ENCODE data around the gene CYGB. TPM values are rescaled to one million over a fixed set of nuclear protein-coding genes. Genes with fewer than 3 reads are reported as not detected.
"Not testable (repeated sequence)": the region's sequence is repeated elsewhere in the genome, so short reads cannot be mapped to it uniquely, and the experiment has no call there.

Gene CYGB
- total RNA-seq, 1 donor from 2014 or later = 34.2 TPM

DNA sequence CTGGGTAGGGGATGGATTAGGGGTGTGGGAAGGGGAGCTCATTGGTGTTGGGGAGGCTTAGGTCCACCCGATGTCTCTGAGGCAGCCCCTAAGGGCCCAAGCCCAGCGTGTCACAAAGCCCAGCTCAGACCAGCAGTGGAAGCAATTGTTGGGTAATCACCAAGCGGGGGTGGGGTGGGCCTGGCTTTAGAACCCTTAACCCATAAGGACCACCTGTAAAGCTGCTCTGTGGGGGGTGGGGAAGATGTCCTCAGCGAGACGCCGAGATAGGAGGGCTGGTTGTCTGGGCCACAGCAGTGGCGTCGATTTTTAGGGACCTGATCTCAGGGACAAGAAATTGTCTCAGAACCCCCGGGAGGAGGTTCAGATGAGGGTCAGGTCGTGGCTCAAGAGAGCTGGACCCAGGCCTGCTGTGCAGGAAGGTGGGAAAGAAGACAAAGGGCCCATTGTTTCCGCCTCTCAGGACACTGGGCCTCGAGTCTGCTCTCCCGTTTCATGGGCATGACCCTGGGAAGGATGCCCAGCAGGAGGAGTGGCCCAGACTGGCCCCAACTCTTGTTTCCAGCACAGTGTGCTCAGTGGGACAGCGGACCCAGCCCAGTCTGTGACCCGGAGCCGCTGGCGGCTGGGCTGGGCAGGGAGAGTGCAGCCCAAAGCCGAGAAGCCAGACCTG, 32.2 kb upstream of the CYGB start:
- DNase-seq = peak; percentile 71
- intact Hi-C loops (cut with DNase I) = no loop called here
- peak; percentile 68 for ATAC-seq (ENCODE audit: poor library complexity)

DNA sequence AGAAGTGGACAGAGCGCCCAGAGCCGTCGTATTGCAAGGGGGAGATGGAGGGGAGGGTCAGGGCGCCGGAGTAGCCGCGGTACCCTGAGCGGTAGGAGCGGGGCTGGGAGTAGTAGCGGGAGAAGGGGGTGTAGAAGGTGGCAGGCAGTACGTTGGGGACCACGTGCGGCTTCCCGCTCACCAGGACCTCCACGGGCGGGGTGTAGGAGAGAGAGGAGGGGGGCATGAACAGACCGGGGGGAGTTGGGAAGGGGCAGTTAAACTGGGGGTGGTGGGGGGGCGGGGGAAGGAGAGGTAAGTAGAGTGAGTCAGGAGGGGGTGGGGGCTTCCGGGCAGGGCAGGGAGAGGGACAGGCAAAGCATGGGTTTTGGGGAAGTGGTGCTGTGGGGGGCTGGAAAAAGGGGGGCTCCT, 31.3 kb upstream of the CYGB start:
- DNase-seq = no peak
- intact Hi-C loops (cut with DNase I) = no loop called here
- ATAC-seq (ENCODE audit: poor library complexity) = no peak

DNA sequence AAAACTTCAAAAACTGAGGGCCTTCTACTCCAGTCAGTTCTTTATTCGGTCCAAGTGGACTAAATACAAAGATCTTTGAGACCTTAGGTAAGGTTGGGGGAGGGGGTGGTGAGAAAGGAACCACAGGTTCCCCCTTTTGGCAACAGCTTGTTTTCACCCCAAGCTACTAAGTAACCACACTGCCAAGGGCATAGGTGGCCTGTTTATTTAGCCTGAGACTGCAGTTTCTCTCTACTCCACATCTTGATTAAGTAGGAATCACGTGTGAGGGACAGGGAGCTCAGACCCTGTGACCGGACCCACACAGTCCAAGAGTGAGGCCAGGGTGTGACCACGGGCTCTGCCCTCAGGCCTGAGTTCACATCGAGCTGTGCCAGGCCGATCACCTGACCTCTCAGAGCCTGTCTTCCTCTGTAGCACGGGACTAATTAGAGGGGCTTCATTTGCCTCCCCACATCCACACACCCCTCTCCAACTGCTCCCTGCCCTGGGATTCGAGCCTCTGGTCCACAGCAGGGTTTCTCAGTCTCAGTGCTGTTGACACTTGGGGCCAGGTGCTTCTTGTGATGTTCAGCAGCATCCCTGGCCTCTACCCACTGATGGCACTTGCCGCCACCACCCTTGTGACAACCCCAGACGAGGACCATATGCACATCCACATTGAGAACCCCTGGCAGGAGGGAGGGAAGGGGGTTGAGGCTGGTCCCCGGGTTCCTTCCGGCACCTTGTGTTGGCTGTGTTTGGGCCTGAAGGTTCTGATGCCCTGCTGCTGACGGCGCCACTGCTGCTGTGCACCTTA, 30.3 kb upstream of the CYGB start:
- DNase-seq (no peak), ATAC-seq (ENCODE audit: poor library complexity) (peak; percentile 26)
- intact Hi-C loops (cut with DNase I) = no loop called here

DNA sequence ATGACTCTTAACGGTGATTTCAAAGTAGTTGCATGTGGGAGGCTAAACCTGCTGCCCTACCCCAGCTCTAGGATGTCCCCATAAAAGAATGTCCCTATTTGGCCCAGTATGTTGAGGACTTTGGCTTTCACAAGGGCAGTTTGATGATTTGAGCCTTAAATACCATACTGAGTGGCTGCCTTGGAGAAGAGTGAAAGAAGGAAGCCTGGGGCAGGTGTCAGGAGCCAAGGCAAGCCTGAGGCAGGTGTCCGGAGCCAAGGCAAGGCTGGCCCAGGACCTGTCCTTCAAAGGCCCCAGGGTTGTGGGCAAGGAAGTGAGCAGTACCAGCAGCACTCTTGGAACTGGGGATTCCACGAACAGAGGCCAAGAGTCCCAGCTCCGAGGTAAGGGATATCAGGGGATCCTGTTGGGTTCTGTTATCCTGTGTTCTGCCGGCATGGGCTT, 29.5 kb upstream of the CYGB start:
- intact Hi-C loops (cut with DNase I) = no loop called here
- ATAC-seq (ENCODE audit: poor library complexity) (no peak), DNase-seq (no peak)

DNA sequence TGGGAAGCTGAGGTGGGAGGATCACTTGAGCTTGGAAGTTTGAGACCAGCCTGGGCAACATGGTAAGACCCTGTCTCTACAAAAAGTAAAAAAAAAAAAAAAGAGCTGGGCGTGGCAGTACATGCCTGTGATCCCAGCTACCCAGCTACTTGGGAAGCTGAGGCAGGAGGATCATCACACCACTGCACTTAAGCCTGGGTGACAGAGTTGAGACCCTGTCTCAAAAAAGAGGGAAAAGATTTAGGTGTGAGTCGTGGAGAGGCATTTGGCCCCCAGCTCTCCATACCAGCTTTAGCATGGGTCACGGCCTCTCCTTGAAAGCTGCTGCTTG, 29.1 kb upstream of the CYGB start:
- intact Hi-C loops (cut with DNase I) = no loop called here
- ATAC-seq (ENCODE audit: poor library complexity) (no peak), DNase-seq (no peak)

DNA sequence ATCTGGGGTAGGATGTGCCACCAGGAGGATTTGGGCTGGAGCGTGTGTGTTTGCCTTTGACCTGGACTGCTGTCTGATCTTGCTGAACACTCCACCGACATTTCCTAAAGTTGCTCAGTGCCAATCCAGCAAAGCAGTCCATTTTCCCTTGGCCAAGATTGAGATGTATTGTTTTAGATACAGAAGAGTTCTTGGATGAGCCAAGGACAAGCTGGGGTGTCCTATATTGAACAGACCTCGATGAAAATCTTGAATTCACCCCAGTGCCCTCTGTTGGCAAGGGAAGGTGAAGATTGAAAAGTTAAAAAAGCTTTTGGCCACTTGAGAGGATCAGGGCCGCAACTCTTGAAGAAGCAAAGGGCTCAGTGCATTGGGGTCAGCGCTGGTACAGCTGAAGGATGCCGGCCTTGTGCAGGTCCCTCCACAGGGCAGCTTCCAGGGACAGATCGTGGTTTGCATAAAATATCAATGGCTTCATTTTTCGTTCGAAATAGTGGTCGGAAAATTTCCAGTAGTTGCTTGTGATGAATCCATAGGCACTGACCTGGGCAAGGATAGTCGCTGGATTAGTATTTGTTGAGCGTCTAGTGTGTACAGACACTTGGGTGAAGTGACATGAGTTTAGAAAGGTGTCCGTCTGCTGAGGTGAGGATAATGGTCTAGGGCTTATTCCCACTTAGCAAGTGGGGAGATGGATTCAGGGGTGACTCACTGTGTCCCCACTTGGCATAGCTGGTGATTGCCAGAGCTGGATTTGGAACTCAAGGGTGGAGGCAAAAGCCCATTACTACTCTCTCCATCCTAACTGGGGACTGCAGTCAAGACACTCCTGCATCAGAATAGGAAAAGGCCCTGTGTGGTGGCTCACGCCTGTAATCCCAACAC, 28.5 kb upstream of the CYGB start:
- intact Hi-C loops (cut with DNase I) = no loop called here
- no peak for ATAC-seq (ENCODE audit: poor library complexity)
- DNase-seq = no peak

DNA sequence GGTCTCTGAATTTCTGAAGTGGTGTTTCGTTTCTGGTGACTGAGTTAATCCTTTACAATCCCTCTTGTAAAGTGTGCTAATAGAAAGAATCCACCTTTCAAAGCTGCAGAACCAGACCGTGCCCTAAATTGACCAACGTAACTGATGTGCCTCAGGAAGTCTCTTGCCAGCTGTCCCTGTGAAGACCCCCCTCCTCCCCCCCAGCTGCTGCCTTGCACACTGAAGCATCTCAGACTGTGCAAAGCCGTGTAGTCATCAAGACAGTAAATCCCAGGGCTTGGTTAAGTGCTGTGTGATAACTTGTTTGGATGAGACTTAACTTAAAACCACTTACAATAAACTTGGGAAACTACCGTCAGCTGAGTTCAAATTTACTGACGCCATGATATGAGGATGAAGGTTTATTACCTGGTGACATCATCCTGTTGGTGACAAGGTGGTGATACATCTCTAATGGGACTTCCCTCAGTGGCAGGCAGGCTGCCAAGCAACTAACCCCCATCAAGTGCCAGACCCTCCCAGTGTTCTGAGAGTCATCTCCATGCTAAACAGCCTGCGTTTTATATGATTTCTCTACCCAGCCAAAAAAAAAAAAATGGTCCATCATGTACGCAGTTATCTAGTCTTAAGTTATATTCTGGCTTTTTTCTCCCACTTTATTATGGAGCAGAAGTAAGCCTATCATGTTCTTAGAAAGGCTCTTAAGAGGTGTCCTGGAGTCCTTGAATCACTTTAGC, 27.6 kb upstream of the CYGB start:
- DNase-seq; ATAC-seq (ENCODE audit: poor library complexity); intact Hi-C loops (cut with DNase I): not testable (repeated sequence)

DNA sequence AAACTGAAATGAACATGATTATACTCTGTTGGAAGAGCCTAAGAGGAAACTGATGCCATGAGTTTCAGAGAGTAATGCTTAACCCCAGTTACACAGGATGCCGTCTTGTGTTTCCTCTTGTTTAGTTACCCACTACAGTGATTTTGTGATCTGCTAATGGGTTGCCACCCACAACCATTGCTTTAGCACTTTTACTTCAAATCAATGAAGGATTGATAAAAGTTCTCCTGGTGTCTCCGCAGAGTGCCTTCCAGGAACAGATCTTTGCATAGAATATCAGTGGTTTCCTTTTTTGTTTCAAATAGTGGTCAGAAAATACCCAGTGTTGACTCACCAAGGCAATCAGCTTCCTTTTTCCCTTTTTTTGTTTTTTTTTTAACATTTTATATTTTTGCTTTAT, 25.9 kb upstream of the CYGB start:
- DNase-seq; intact Hi-C loops (cut with DNase I); ATAC-seq (ENCODE audit: poor library complexity): not testable (repeated sequence)

DNA sequence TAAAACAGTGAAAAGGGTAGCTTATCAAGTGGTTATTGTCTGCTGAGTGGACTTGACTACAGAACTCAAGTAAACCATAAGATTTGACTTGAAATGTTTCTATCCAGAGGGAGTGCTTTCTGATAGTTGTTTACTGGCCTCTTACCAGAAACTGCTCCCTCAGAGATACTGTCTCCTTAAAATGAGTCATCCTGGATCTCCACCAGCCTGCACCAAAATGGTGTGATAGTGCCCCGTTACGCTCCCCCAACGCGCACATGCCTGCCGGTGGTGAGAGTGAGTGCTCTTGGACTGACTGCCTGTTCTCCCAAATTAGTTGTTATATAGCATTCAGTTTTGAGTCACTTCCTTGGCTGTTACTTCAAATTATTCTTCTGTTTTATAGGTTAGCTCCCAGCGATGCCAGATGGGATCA, 25.2 kb upstream of the CYGB start:
- peak; percentile 50 for ATAC-seq (ENCODE audit: poor library complexity)
- DNase-seq = no peak
- intact Hi-C loops (cut with DNase I) = no loop called here

DNA sequence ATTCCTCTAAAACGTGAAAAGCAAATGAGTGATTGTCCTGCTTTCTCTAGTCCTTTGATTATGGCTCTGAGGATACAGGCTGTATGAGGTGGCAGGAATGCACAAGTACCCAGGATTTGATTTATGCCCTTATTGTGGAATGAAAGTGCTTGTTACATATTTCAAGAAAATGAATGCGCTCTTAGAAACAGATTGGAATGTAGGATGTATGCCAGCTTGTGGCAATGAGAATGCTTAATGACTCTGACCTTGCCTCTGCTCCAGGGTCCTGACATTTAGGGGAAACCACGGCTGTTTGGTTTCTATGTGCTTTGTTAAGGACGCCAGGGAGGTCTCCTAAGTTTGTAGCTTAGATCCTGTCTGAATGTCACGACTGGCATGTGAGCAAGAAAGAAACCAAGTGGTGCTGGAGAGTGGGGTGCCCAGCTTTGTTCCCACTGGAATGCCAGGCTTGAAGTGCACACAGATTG, 24.3 kb upstream of the CYGB start:
- ATAC-seq (ENCODE audit: poor library complexity) = no peak

DNA sequence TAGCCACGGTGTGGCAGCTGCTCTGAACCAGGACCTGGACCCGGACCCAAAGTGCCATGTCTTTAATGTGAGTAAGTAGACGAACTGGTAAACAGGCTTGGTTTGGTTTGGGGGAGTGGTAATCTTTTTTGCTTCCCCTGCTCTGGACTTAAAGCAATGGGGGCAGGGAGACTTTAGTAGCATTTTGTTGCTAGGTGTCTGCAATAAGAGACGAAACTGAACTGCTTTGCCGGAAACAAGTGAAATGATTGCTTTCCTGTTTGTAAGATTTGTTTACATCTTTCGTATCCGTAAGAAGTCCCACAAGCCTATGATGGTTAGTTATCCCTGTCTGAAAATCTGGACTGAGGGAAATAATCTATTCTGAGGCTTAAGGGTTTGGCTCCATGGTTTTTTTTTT, 23.8 kb upstream of the CYGB start:
- ATAC-seq (ENCODE audit: poor library complexity) (no peak), DNase-seq (no peak)
- intact Hi-C loops (cut with DNase I) = no loop called here

More for the DNA sequence above, 24.3 kb upstream of the CYGB start:
- intact Hi-C loops (cut with DNase I) = no loop called here
- DNase-seq = no peak

DNA sequence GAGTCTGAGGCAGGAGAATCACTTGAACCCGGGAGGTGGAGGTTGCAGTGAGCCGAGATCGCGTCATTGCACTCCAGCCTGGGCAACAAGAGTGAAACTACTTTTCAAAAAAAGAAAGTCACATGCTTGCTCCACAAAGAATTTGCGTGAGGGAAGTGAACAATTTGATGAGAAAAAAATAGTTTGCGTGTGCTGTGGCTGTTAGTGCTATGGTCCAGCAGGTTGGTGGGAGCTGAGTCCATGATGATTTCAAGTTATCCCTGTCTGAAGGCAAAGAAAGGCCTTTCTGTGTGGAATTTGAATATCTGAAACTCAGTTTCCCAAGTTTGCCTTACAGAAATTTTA, 23.3 kb upstream of the CYGB start:
- ATAC-seq (ENCODE audit: poor library complexity) (no peak), DNase-seq (no peak)
- intact Hi-C loops (cut with DNase I) = no loop called here

DNA sequence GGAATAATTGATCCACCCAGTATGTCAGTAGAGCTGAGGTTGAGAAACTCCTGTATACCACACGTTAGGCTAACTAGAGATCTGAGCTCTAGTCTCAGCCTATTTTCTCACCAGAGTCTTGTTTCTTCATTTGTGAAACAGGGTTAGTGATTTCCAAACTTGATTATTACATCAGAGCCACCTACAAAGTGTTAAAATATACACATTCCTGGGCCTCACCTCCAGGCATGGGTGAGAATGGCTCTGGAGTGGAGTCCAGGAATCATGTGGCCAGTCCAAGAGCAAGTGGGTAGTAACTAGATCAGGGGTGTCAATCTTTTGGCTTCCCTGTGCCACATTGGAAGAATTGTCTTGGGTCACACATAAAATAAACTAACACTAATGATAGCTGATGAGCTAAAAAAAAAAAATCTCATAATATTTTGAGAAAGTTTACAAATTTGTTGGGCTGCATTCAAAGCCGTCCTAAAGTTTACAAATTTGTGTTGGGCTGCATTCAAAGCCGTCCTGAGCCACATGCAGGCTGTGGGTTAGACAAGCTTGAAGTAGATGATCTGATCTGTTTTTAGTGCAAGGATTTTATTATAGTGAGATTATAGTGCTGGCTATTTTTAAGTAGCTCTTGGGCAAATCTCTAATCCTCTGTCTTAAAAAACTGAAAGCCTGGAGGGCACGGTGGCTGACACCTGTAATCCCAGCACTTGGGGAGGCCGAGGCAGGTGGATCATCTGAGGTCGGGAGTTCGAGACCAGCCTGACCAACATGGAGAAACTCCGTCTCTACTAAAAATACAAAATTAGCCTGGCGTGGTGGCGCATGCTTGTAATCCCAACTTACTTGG, 22.7 kb upstream of the CYGB start:
- DNase-seq (no peak), ATAC-seq (ENCODE audit: poor library complexity) (no peak)
- intact Hi-C loops (cut with DNase I) = no loop called here

DNA sequence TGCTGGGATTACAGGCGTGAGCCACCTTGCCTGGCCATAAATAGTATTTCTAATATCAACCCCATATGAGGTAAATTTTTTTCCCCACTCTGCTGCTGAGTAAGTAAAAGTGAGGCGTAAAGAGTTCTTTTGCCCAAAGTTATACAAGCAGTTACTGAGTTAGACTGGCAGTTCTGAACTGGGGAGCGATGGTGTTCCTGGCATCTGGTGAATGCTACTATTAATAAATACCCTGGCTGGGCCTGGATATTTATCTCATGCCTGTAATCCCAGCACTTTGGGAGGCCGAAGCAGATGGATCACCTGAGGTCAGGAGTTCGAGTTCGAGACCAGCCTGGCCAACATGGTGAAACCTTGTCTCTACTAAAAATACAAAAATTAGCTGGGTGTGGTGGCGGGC, 22.0 kb upstream of the CYGB start:
- peak; percentile 43 for ATAC-seq (ENCODE audit: poor library complexity)
- intact Hi-C loops (cut with DNase I) = not testable (repeated sequence)

DNA sequence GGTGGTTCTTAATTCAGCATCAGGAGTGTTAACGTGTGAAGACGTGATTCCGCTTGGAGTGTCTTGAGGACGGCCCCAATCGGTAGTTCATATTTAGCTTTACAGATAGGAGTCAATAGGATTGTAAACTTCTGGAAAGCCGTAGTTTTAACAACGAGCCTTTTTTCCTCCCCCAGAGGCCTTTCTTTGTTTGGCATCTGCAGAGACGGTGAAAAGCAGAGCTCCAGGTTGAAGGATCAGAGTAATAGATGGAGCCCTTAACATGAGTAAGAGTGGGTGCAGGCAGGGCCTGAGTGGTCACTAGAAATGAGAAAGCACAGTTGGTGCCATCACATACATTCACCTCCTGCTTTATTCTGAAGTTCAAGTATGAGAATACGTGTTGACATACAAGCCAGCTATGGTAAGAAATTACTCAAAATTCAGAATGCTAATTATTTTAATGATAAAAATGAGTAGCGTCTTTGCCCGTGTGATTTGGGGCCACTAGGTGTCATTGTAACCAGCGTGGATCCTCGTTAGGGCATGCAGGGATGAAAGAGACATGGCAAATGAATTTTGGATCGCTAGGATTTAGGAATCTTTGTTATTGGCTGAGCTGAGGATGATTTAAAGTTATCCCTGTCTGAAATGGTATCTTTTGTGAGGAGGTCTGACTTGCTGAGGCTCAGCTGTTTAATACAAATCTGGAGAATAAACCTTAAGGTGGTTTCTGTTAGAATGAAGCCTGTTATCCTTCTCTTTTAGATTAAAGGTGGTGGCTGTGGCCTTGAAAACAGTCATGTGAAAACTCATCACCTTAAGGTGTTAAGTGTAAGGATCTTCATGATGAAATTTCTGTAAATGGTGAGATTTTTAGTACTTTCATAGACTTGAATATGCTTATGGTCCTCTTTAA, 20.9 kb upstream of the CYGB start:
- intact Hi-C loops (cut with DNase I) = no loop called here
- ATAC-seq (ENCODE audit: poor library complexity) = peak; percentile 34

More for the DNA sequence above, 22.0 kb upstream of the CYGB start:
- DNase-seq = not testable (repeated sequence)

DNA sequence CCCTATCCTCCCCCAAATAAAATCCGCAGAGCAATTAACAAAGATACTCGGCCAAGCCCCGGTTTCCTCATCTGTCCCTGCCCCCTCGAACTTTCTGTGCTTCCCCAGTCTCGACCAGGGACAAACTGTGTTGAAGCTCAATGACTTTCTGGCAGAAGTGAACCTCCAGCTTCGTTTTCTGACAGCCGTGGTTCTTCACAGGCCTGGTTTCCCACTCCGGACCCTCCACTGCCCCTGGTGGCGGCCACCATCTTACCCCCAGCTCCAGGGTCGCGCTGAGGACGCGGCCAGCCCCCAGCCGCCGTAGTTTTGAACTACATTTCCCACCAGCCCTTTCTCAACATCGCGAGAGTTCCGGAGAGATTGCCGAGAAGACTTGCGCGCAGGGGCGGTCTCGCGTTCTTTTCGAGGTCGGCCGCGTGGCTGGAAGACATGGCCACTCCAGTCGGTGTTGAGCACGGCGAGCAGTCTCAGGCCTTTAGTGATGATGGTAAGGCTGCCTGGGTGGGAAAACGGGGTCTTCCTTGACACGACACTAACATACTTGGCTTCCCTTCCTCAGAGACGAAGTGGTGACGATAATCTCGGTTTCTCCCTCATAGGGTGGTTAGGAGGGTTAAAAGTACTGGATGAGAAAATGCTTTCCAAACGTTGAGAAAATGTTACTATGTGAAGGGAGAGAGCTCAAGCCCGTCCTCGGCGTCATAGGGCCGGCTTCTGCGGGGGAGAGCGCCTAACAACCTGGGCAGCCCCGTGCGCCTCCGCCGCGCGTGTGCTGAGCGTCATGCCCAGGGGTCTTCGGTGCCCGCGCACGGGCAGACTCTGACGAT, 20.1 kb upstream of the CYGB start:
- ATAC-seq (ENCODE audit: poor library complexity) = peak; percentile 91
- intact Hi-C loops (cut with DNase I) = no loop called here
- peak; percentile 95 for DNase-seq

More for the DNA sequence above, 20.9 kb upstream of the CYGB start:
- no peak for DNase-seq

All from Right ventricle myocardium superior (tissue), 1 donor.